WTC11 (cell line): ENCODE data around the gene IMP3. TPM values are rescaled to one million over a fixed set of nuclear protein-coding genes. Genes with fewer than 3 reads are reported as not detected.

Experiments
- ATAC-seq: fragments of 200-7000 bp; cut with Tn5 transposase; 2 replicates; pipeline ENCODE4 v1.10.0; 2021; ENCODE audit warnings: mild to moderate bottlenecking, moderate library complexity
- CTCF ChIA-PET: fragments of 300-600 bp; sonication (Branson Sonifier 250); formaldehyde crosslinking; loops from one replicate; lab custom pipeline; 2021; ENCODE audit warnings: antibody characterized with exemption; lab: Charles Lee
- POLR2A ChIA-PET: fragments of 350-600 bp; sonication (Branson Sonifier 250); formaldehyde crosslinking; loops from one replicate; lab custom pipeline; 2021; ENCODE audit warnings: antibody characterized with exemption; lab: Charles Lee
- DNase-seq: peaks from one replicate; pipeline ENCODE4 v3.0.0; 2021; ENCODE audit warnings: low spot score
- H3K27ac Mint-ChIP-seq: 2 replicates; pipeline ENCODE4 v1.8.0; 2021; ENCODE audit warnings: mixed read lengths
- H3K27me3 Mint-ChIP-seq: 2 replicates; pipeline ENCODE4 v1.8.0; 2021; ENCODE audit warnings: low read depth, mild to moderate bottlenecking, moderate library complexity, mixed read lengths
- H3K36me3 Mint-ChIP-seq: 2 replicates; pipeline ENCODE4 v1.8.0; 2021; ENCODE audit warnings: mixed read lengths
- H3K4me1 Mint-ChIP-seq: 2 replicates; pipeline ENCODE4 v1.8.0; 2022; ENCODE audit warnings: mixed read lengths
- H3K4me3 Mint-ChIP-seq: 2 replicates; pipeline ENCODE4 v1.8.0; 2021; ENCODE audit warnings: mild to moderate bottlenecking, moderate library complexity, mixed read lengths
- H3K9me3 Mint-ChIP-seq: 2 replicates; pipeline ENCODE4 v1.8.0; 2021; ENCODE audit warnings: mixed read lengths
- AFF4 ChIP-seq: sonication (generic); formaldehyde crosslinking; IDR thresholded peaks from 2 replicates; pipeline ENCODE4 v1.8.1; 2023; ENCODE audit warnings: mild to moderate bottlenecking, missing genetic modification reagents, borderline replicate concordance
- ATF2 ChIP-seq: sonication (generic); formaldehyde crosslinking; IDR thresholded peaks from 2 replicates; pipeline ENCODE4 v1.8.1; 2022; ENCODE audit warnings: low read depth, missing genetic modification reagents, borderline replicate concordance
- CBFB ChIP-seq: sonication (generic); formaldehyde crosslinking; IDR thresholded peaks from 2 replicates; pipeline ENCODE4 v1.8.1; 2022; ENCODE audit warnings: mild to moderate bottlenecking, low read depth, missing genetic modification reagents
- ELF4 ChIP-seq: sonication (generic); formaldehyde crosslinking; IDR thresholded peaks from 2 replicates; pipeline ENCODE4 v1.8.1; 2022; ENCODE audit warnings: low read depth, mild to moderate bottlenecking, moderate library complexity, missing genetic modification reagents
- GABPB1 ChIP-seq: sonication (generic); formaldehyde crosslinking; IDR thresholded peaks from 2 replicates; pipeline ENCODE4 v1.8.1; 2023; ENCODE audit warnings: mild to moderate bottlenecking, missing genetic modification reagents
- HMGA2 ChIP-seq: fragments of 250-450 bp; sonication (Bioruptor Pico); IDR thresholded peaks from 2 replicates; pipeline ENCODE4 v1.4.0; 2021; ENCODE audit warnings: mild to moderate bottlenecking, moderate library complexity
- HMGXB4 ChIP-seq: sonication (generic); formaldehyde crosslinking; IDR thresholded peaks from 2 replicates; pipeline ENCODE4 v1.8.1; 2023; ENCODE audit warnings: mild to moderate bottlenecking, moderate library complexity, missing genetic modification reagents
- MLX ChIP-seq: sonication (generic); formaldehyde crosslinking; IDR thresholded peaks from 2 replicates; pipeline ENCODE4 v1.8.1; 2023; ENCODE audit warnings: mild to moderate bottlenecking, missing genetic modification reagents, moderate library complexity
- NFE2L1 ChIP-seq: sonication (generic); formaldehyde crosslinking; IDR thresholded peaks from 2 replicates; pipeline ENCODE4 v1.8.1; 2023; ENCODE audit warnings: missing genetic modification reagents
- NR2C2 ChIP-seq: sonication (generic); formaldehyde crosslinking; IDR thresholded peaks from 2 replicates; pipeline ENCODE4 v1.8.0; 2022; ENCODE audit warnings: mild to moderate bottlenecking, missing genetic modification reagents
- PREB ChIP-seq: sonication (generic); formaldehyde crosslinking; IDR thresholded peaks from 2 replicates; pipeline ENCODE4 v1.8.1; 2022; ENCODE audit warnings: mild to moderate bottlenecking, missing genetic modification reagents, moderate library complexity, borderline replicate concordance
- PRRX2 ChIP-seq: fragments of 250-450 bp; sonication (Bioruptor Pico); IDR thresholded peaks from 2 replicates; pipeline ENCODE4 v1.8.0; 2021; ENCODE audit warnings: mild to moderate bottlenecking
- TEAD1 ChIP-seq: sonication (generic); formaldehyde crosslinking; IDR thresholded peaks from 2 replicates; pipeline ENCODE4 v1.8.0; 2022; ENCODE audit warnings: mild to moderate bottlenecking, missing genetic modification reagents
- TP53 ChIP-seq: sonication (generic); formaldehyde crosslinking; IDR thresholded peaks from 2 replicates; pipeline ENCODE4 v1.8.1; 2023; ENCODE audit warnings: mild to moderate bottlenecking, missing genetic modification reagents
- ZBTB43 ChIP-seq: sonication (generic); formaldehyde crosslinking; IDR thresholded peaks from 2 replicates; pipeline ENCODE4 v1.8.1; 2023; ENCODE audit warnings: mild to moderate bottlenecking, missing genetic modification reagents
- ZNF138 ChIP-seq: sonication (generic); formaldehyde crosslinking; conservative IDR thresholded peaks from 2 replicates; pipeline ENCODE4 v1.8.1; 2022; ENCODE audit warnings: mild to moderate bottlenecking, moderate library complexity, missing genetic modification reagents
- ZNF317 ChIP-seq: sonication (generic); formaldehyde crosslinking; IDR thresholded peaks from 2 replicates; pipeline ENCODE4 v1.8.1; 2023; ENCODE audit warnings: low read depth, mild to moderate bottlenecking, moderate library complexity, missing genetic modification reagents, borderline replicate concordance
- ZNF416 ChIP-seq: fragments of 250-450 bp; sonication (Bioruptor Pico); IDR thresholded peaks from 2 replicates; pipeline ENCODE4 v1.9.0; 2021; ENCODE audit warnings: mild to moderate bottlenecking, inconsistent platforms
- ZNF423 ChIP-seq: fragments of 250-450 bp; sonication (Bioruptor Pico); IDR thresholded peaks from 2 replicates; pipeline ENCODE4 v2.1.2; 2022; ENCODE audit warnings: mild to moderate bottlenecking, moderate library complexity
- ZSCAN18 ChIP-seq: fragments of 250-450 bp; sonication (Bioruptor Pico); IDR thresholded peaks from 2 replicates; pipeline ENCODE4 v2.1.2; 2022; ENCODE audit warnings: mild to moderate bottlenecking, moderate library complexity
- total RNA-seq: library from RNA; stranded (reverse); gene quantifications from 3 replicates; pipeline ENCODE4 v1.2.3, GENCODE V29; 2021

IMP3 gene
- total RNA-seq, 1 experiment from 2014 or later = 107 TPM

- DNase-seq (peak; percentile 21), ATAC-seq (peak; percentile 4)
- CTCF ChIA-PET = interaction anchor here (0.6 to 2.6 kb wide), 23 partner anchors 9 to 445 kb away, joined by 3 to 18 read pairs (median 7); partner anchors contain the start of genes C15orf39, MAN2C1, PTPN9 and SIN3A
- Mint-ChIP-seq H3K27me3 (peaks cover 23% of the 10 kb centered on the region), H3K4me1 (peaks cover 45% of the 10 kb centered on the region), H3K9me3 (no peaks in the 10 kb centered on the region), H3K27ac (peak overlapping the region; percentile 15; the same call in 1 of the 2 replicates), H3K4me3 (peak overlapping the region; percentile 91), H3K36me3 (peaks cover 15% of the 10 kb centered on the region)
- POLR2A ChIA-PET = interaction anchor here (0.8 to 2.6 kb wide), 9 partner anchors 9 to 194 kb away, joined by 3 to 34 read pairs (median 6); partner anchors contain the start of genes IMP3, PTPN9, SIN3A and SNUPN
- TF ChIP-seq ZNF138 (no peak), ATF2 (CRISPR knock-in tag) (no peak), ZBTB43 (CRISPR knock-in tag) (no peak), HMGA2 (CRISPR knock-in tag) (no peak), CBFB (no peak), ELF4 (CRISPR knock-in tag) (no peak), NFE2L1 (CRISPR knock-in tag) (no peak), HMGXB4 (no peak), ZSCAN18 (no peak), AFF4 (no peak), MLX (no peak), GABPB1 (CRISPR knock-in tag) (no peak), TEAD1 (CRISPR knock-in tag) (no peak), PREB (CRISPR knock-in tag) (no peak), NR2C2 (CRISPR knock-in tag) (no peak), TP53 (CRISPR knock-in tag) (no peak), ZNF423 (no peak), ZNF416 (CRISPR knock-in tag) (no peak), ZNF317 (CRISPR knock-in tag) (no peak), PRRX2 (no peak)
Measured at GRCh38 chr15:75646944-75647364, 6.9 kb upstream of the IMP3 start.
